Stimulated activated naive CD8-positive, alpha-beta T cell treated with anti-CD3 and anti-CD28 coated beads, Interleukin-15, amount 100 ng/mL, for 72 hours (primary cell): ENCODE results near the gene AP1B1.
A peak's percentile ranks its signal among the peaks of the same experiment; 100 is the strongest.
"Not testable (repeated sequence)": the region's sequence is repeated elsewhere in the genome, so short reads cannot be mapped to it uniquely, and the experiment has no call there.

Source experiments
- ATAC-seq: fragments of 150-1000 bp; cut with Tn5 transposase; 2 replicates; pipeline ENCODE4 v1.10.0; 2021; ENCODE audit warnings: mild to moderate bottlenecking, moderate library complexity
- DNase-seq, 2 donors: peaks; one replicate each; pipeline ENCODE4 v3.0.0; 2021 to 2022
- H3K27ac Mint-ChIP-seq, 2 donors: one replicate each; pipeline ENCODE4 v1.8.0; 2022; ENCODE audit warnings: mild to moderate bottlenecking in 2 of 2, mixed read lengths in 2 of 2, moderate library complexity in 2 of 2
- H3K27me3 Mint-ChIP-seq: one replicate; pipeline ENCODE4 v1.8.0; 2022; ENCODE audit warnings: mixed read lengths
- H3K4me1 Mint-ChIP-seq: one replicate; pipeline ENCODE4 v1.8.0; 2022; ENCODE audit warnings: mild to moderate bottlenecking, mixed read lengths
- H3K4me3 Mint-ChIP-seq, 2 donors: one replicate each; pipeline ENCODE4 v1.8.0; 2022; ENCODE audit warnings: mild to moderate bottlenecking in 2 of 2, mixed read lengths in 2 of 2, moderate library complexity in 1 of 2
- H3K9me3 Mint-ChIP-seq, 2 donors: one replicate each; pipeline ENCODE4 v1.8.0; 2022; ENCODE audit warnings: mixed read lengths in 2 of 2

AP1B1 gene

GRCh38 chr22:29345932-29346331 is 42.4 kb downstream of the AP1B1 start:
- Mint-ChIP-seq H3K27ac (peak overlapping the region in 1 of 2 donors; percentile 93), H3K27me3 (no peaks in the 10 kb centered on the region), H3K9me3 (no peaks in the 10 kb centered on the region), H3K4me3 (no peak overlapping the region), H3K4me1 (no peaks in the 10 kb centered on the region)
- ATAC-seq (no peak), DNase-seq (no peak)

DNA sequence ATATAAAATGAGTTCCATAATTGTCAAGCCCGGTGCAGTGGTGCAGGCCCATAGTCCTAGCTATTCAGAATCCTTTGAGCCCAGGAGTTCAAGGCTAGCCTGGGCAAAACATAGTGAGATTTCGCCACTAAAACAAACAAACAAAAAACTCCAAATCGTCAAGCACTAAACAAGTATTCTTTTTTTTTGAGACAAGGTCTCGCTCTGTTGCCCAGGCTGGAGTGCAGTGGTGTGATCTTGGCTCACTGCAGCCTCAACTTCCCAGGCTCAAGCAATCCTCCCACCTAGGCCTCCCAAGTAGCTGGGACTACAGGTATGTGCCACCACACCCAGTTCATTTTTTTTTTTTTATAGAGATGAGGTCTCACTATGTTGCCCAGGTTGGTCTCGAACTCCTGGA is 43.5 kb downstream of the AP1B1 start:
- peak overlapping the region in 1 of 2 donors; percentile 78 for H3K27ac Mint-ChIP-seq
- not testable (repeated sequence) for H3K4me1 Mint-ChIP-seq, DNase-seq, H3K27me3 Mint-ChIP-seq, H3K9me3 Mint-ChIP-seq, H3K4me3 Mint-ChIP-seq, ATAC-seq

DNA sequence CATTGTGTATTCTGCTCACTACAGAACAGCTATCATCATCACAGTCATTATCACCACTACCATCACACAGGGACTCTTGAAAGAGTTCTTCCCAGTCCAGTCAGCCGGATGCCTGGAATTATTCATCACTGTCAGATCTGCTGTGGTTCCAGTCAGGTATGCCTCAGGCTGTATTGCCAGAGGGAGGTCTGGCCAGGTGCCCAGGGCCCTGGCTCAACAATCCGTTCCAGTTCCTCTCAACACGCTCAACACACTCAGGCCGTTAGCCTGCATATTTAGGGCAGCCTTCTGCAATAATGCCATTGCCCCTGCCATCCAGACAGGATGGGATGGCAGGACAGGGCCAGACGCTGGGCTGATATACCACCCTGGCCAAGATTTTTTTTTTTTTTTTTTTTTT is 44.2 kb downstream of the AP1B1 start:
- H3K4me1 Mint-ChIP-seq = no peaks in the 10 kb centered on the region
- H3K9me3 Mint-ChIP-seq = no peaks in the 10 kb centered on the region
- H3K4me3 Mint-ChIP-seq = no peak overlapping the region
- DNase-seq (no peak), ATAC-seq (no peak)
- no peak overlapping the region for H3K27ac Mint-ChIP-seq
- no peaks in the 10 kb centered on the region for H3K27me3 Mint-ChIP-seq

- no peaks in the 10 kb centered on the region for H3K27me3 Mint-ChIP-seq
- H3K9me3 Mint-ChIP-seq = no peaks in the 10 kb centered on the region
- ATAC-seq (no peak), DNase-seq (no peak)
- H3K4me3 Mint-ChIP-seq = no peak overlapping the region
- no peak overlapping the region for H3K27ac Mint-ChIP-seq
- no peaks in the 10 kb centered on the region for H3K4me1 Mint-ChIP-seq
Observed at GRCh38 chr22:29343313-29343805, 45.0 kb downstream of the AP1B1 start.

DNA sequence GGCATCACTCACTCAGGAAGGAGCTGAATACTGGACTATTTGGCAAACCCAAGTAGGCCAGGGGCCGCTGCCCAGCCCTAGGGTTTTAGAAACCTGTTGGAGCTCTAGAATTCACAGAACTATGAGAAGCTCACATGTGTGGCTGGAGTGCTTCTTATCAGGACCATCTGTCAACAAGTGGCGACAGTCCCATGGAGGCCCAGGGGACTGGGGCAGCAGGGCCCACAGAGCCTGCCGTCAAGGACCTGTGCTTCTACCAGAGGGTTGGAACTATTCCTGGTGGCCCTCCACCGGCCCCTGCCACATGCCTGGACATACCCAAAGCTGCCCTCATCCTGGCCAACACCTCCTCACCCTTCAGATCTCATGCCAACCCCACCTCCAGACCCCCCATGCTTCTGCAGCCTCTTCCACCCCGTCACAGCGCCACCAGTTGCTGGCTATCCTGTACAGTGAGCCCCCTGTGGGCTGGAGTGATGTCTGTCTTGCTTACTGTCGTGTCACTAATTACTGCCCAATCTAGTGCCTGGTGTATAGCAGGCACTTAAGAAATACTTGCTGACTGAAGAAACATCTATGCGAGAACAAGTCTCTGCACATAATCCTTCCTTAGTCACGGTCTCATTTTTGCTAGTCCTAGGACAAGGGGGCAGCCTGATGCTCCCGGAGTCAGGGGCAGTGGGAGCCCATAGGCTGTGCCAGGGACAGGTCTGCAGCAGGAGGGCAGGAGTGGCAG is 45.6 kb downstream of the AP1B1 start:
- Mint-ChIP-seq H3K9me3 (no peaks in the 10 kb centered on the region), H3K27ac (peak overlapping the region in 1 of 2 donors; percentile 92), H3K27me3 (no peaks in the 10 kb centered on the region), H3K4me3 (no peak overlapping the region), H3K4me1 (no peaks in the 10 kb centered on the region)
- DNase-seq (no peak), ATAC-seq (no peak)

GRCh38 chr22:29342177-29342576 is 46.2 kb downstream of the AP1B1 start:
- Mint-ChIP-seq H3K27ac (peak overlapping the region in 1 of 2 donors; percentile 87), H3K27me3 (no peaks in the 10 kb centered on the region), H3K4me3 (no peak overlapping the region), H3K4me1 (no peaks in the 10 kb centered on the region), H3K9me3 (no peaks in the 10 kb centered on the region)
- no peak for ATAC-seq
- no peak for DNase-seq

- ATAC-seq (no peak), DNase-seq (no peak)
- H3K4me1 Mint-ChIP-seq = no peaks in the 10 kb centered on the region
- H3K9me3 Mint-ChIP-seq = no peaks in the 10 kb centered on the region
- no peak overlapping the region for H3K27ac Mint-ChIP-seq
- no peaks in the 10 kb centered on the region for H3K27me3 Mint-ChIP-seq
- H3K4me3 Mint-ChIP-seq = no peak overlapping the region
Observed at GRCh38 chr22:29341849-29342127, 46.6 kb downstream of the AP1B1 start.

GRCh38 chr22:29341056-29341848 is 47.1 kb downstream of the AP1B1 start:
- Mint-ChIP-seq H3K4me3 (no peak overlapping the region), H3K27ac (no peak overlapping the region), H3K9me3 (no peaks in the 10 kb centered on the region), H3K27me3 (no peaks in the 10 kb centered on the region), H3K4me1 (no peaks in the 10 kb centered on the region)
- no peak for DNase-seq
- no peak for ATAC-seq

DNA sequence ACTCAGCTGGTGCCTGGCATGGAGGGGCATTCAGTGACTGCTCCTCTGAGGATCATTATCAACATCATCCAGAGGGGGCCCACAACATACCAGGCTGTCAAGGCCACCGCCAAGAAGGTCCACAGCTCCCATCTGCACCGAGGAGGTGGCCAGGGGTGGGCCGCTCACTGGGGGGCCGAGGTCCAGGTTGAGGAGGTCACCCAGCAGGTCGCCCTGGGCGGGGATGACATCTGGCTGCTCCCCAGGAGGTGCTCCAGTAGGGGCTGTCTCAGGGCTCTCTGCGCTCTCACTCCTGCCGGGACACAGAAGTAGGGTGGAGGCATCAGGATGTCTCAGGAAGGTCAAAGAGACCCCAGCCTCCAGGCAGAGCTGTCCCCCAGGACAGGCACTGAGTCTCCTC is 47.8 kb downstream of the AP1B1 start:
- Mint-ChIP-seq H3K9me3 (no peaks in the 10 kb centered on the region), H3K4me3 (no peak overlapping the region), H3K27me3 (no peaks in the 10 kb centered on the region), H3K27ac (peak overlapping the region in 1 of 2 donors; percentile 74), H3K4me1 (no peaks in the 10 kb centered on the region)
- no peak for DNase-seq
- ATAC-seq = no peak

- Mint-ChIP-seq H3K4me1 (no peaks in the 10 kb centered on the region), H3K27me3 (no peaks in the 10 kb centered on the region), H3K27ac (peak overlapping the region in 1 of 2 donors; percentile 55), H3K9me3 (no peaks in the 10 kb centered on the region), H3K4me3 (no peak overlapping the region)
- ATAC-seq (no peak), DNase-seq (no peak)
Observed at GRCh38 chr22:29339381-29340235, 48.8 kb downstream of the AP1B1 start.

DNA sequence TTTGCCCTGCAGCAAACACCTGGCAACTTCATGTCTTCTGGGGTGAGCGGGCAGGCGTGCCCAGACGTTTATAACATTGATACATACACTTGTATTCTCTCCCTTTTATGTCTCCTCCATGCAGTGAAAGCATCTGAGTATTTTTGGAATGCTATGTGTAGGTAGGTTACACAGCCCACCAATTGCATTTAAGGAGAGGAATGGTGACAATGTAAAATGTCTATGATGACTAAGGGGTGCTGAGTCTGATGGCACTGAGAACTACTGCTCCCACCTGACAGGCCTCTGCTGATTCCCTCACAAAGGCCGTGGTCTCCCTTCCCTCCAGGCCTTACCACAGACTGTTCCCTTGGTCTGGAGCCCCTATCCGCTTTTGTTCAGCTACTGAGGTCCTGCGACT is 50.0 kb downstream of the AP1B1 start:
- H3K9me3 Mint-ChIP-seq = no peaks in the 10 kb centered on the region
- ATAC-seq (no peak), DNase-seq (no peak)
- no peaks in the 10 kb centered on the region for H3K4me1 Mint-ChIP-seq
- H3K27ac Mint-ChIP-seq = no peak overlapping the region
- no peak overlapping the region for H3K4me3 Mint-ChIP-seq
- H3K27me3 Mint-ChIP-seq = no peaks in the 10 kb centered on the region

DNA sequence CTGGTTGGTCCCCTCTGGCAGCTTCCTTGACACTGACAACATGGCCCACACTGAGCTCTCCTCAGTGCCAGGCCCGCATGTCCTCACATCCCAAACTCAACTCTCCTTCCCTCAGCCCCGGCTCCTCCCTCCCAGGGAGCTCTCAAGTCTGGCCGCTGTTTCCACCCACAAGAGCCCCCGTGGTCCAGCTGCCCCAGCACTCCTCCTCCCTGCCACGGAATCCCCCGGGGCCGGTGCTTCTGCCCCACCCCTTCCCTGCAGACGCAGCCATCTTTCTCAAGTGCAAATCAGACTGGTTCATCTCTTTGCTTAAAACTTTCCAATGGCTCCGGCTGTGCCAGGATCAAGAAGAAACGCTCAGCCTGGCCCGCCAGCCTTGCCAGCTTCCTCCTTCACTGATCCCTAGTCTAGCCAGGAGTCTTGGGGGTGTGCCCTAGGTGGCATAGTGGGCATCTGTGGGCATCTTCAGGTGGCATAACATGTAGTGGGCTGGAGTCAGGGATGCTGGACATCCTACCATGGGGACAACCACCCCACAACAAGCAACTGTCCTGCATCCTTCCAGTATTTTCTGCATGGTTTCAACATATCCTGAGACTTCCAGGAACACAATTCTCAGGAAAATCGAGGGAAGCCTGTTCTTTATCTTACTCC is 50.6 kb downstream of the AP1B1 start:
- H3K4me1 Mint-ChIP-seq = no peaks in the 10 kb centered on the region
- ATAC-seq = no peak
- no peak for DNase-seq
- H3K27ac Mint-ChIP-seq = peak overlapping the region in 1 of 2 donors; percentile 42
- H3K27me3 Mint-ChIP-seq = no peaks in the 10 kb centered on the region
- H3K9me3 Mint-ChIP-seq = no peaks in the 10 kb centered on the region
- H3K4me3 Mint-ChIP-seq = no peak overlapping the region

- no peak for ATAC-seq
- no peaks in the 10 kb centered on the region for H3K9me3 Mint-ChIP-seq
- no peak overlapping the region for H3K27ac Mint-ChIP-seq
- H3K4me3 Mint-ChIP-seq = no peak overlapping the region
- no peak for DNase-seq
- no peaks in the 10 kb centered on the region for H3K4me1 Mint-ChIP-seq
- no peaks in the 10 kb centered on the region for H3K27me3 Mint-ChIP-seq
Observed at GRCh38 chr22:29336751-29337490, 51.4 kb downstream of the AP1B1 start.

- no peak for DNase-seq
- Mint-ChIP-seq H3K4me1 (no peaks in the 10 kb centered on the region), H3K27me3 (no peaks in the 10 kb centered on the region), H3K27ac (no peak overlapping the region), H3K9me3 (no peaks in the 10 kb centered on the region), H3K4me3 (no peak overlapping the region)
- no peak for ATAC-seq
Observed at GRCh38 chr22:29335656-29336055, 52.7 kb downstream of the AP1B1 start.
